Measurements from ENCODE around the gene SPAG16.

GRCh38 chr2:213420828-213421385 is 136.6 kb downstream of the SPAG16 start:
- TF ChIP-seq SIN3A (IDR thresholded peaks at IDR 0.05; ENCODE audit: borderline replicate concordance, insufficient read depth, low read length) (no peak), POLR2AphosphoS5 (IDR thresholded peaks at IDR 0.05; ENCODE audit: low read depth, low read length) (no peak), REST (IDR thresholded peaks at IDR 0.05; ENCODE audit: insufficient read depth in 1 of 2, low read depth in 2 of 2, low read length in 2 of 2) (no peak), TAF1 (IDR thresholded peaks at IDR 0.05; ENCODE audit: borderline replicate concordance, insufficient read depth, low read length) (no peak)
